Ureter (tissue), 1 donor: ENCODE measurements around the gene RBP5. TPM values are rescaled to one million over a fixed set of nuclear protein-coding genes. Genes with fewer than 3 reads are reported as not detected.

Experiments used
- DNase-seq: peaks from one replicate; pipeline ENCODE4 v3.0.0-alpha.2; 2020; ENCODE audit warnings: low spot score
- total RNA-seq: library from RNA; stranded (reverse); gene quantifications from one replicate; pipeline ENCODE4 v1.2.4, GENCODE V29; 2023
- donor health status: DM: yes; HTN: yes; CAD: no.

Gene RBP5
- 7.5 TPM for total RNA-seq

GRCh38 chr12:7128681-7129286 is at the start of gene RBP5:
Gene RBP5 (minus strand): TSS chr12:7128889. CDS start chr12:7128775, 114 bp downstream.
- DNase-seq = no peak

GRCh38 chr12:7178481-7178880 is 49.8 kb upstream of the RBP5 start:
- DNase-seq = no peak

GRCh38 chr12:7176595-7176994 is 47.9 kb upstream of the RBP5 start:
- DNase-seq = no peak

GRCh38 chr12:7175493-7175892 is 46.8 kb upstream of the RBP5 start:
- DNase-seq = no peak

- DNase-seq = no peak
These were observed 43.2 kb upstream of the RBP5 start for GRCh38 chr12:7171854-7172253.

- DNase-seq = no peak
These were observed 41.3 kb upstream of the RBP5 start for GRCh38 chr12:7169951-7170350.

GRCh38 chr12:7162691-7163114 is 34.0 kb upstream of the RBP5 start:
- no peak for DNase-seq

GRCh38 chr12:7161811-7162210 is 33.1 kb upstream of the RBP5 start:
- no peak for DNase-seq

GRCh38 chr12:7161327-7161726 is 32.6 kb upstream of the RBP5 start:
- no peak for DNase-seq

GRCh38 chr12:7160183-7160582 is 31.5 kb upstream of the RBP5 start:
- no peak for DNase-seq

GRCh38 chr12:7158781-7159609 is 30.3 kb upstream of the RBP5 start:
- DNase-seq = no peak

- no peak for DNase-seq
These were observed 28.7 kb upstream of the RBP5 start for GRCh38 chr12:7157391-7157790.

GRCh38 chr12:7156259-7157197 is 27.8 kb upstream of the RBP5 start:
- DNase-seq = no peak

GRCh38 chr12:7155471-7156034 is 26.9 kb upstream of the RBP5 start:
- DNase-seq = peak; percentile 88

- no peak for DNase-seq
These were observed 26.3 kb upstream of the RBP5 start for GRCh38 chr12:7154901-7155470.

GRCh38 chr12:7154042-7154441 is 25.4 kb upstream of the RBP5 start:
- no peak for DNase-seq

- DNase-seq = no peak
These were observed 24.1 kb upstream of the RBP5 start for GRCh38 chr12:7152818-7153217.

- no peak for DNase-seq
These were observed 22.8 kb upstream of the RBP5 start for GRCh38 chr12:7151532-7151931.

GRCh38 chr12:7150841-7151240 is 22.2 kb upstream of the RBP5 start:
- no peak for DNase-seq

- DNase-seq = no peak
These were observed 21.7 kb upstream of the RBP5 start for GRCh38 chr12:7150356-7150755.

- DNase-seq = no peak
These were observed 18.2 kb upstream of the RBP5 start for GRCh38 chr12:7146906-7147305.

- no peak for DNase-seq
These were observed 17.5 kb upstream of the RBP5 start for GRCh38 chr12:7146228-7146627.
